Measurements from ENCODE around the gene CTTN.

DNA sequence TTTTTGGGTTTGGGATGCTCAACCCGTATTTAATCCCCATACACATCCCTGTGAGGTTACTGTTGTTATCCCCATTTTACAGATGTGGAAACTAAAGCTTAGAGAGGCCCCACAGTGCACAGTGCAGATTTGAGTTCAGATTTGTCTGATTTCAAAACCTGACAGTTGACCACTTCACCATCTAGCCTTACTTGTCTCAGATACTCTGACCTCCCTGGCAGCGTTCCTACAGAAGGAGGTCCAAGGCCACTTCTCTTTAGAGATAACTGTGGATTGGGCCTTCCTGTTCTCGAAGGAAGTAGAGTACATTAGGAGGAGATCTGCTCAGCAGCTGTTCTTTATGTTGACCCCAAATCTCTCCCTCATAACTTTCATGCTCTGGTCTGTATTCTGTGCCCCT, 46.7 kb upstream of the CTTN start:
- TF ChIP-seq, protein P1, sequence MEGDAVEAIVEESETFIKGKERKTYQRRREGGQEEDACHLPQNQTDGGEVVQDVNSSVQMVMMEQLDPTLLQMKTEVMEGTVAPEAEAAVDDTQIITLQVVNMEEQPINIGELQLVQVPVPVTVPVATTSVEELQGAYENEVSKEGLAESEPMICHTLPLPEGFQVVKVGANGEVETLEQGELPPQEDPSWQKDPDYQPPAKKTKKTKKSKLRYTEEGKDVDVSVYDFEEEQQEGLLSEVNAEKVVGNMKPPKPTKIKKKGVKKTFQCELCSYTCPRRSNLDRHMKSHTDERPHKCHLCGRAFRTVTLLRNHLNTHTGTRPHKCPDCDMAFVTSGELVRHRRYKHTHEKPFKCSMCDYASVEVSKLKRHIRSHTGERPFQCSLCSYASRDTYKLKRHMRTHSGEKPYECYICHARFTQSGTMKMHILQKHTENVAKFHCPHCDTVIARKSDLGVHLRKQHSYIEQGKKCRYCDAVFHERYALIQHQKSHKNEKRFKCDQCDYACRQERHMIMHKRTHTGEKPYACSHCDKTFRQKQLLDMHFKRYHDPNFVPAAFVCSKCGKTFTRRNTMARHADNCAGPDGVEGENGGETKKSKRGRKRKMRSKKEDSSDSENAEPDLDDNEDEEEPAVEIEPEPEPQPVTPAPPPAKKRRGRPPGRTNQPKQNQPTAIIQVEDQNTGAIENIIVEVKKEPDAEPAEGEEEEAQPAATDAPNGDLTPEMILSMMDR (IDR thresholded peaks at IDR 0.05; ENCODE audit: insufficient read depth, low read length), result no peak
- TF ChIP-seq POLR2AphosphoS5 (IDR thresholded peaks at IDR 0.05; ENCODE audit: low read depth), result no peak

Measured in HL-60 (cell line).